Ishikawa (cell line): ENCODE results near the gene PLXNC1.

Experiments used
- CEBPB ChIP-seq: IDR thresholded peaks from 2 replicates; pipeline ENCODE4 v1.6.1; 2012
- EGR1 ChIP-seq: IDR thresholded peaks from 2 replicates; pipeline ENCODE4 v1.6.1; 2012
- EP300 ChIP-seq: IDR thresholded peaks from 2 replicates; pipeline ENCODE4 v1.6.1; 2012; ENCODE audit warnings: borderline replicate concordance
- FOXM1 ChIP-seq: IDR thresholded peaks from 2 replicates; pipeline ENCODE4 v1.6.1; 2012; ENCODE audit warnings: low read depth, borderline replicate concordance
- MAX ChIP-seq: IDR thresholded peaks from 2 replicates; pipeline ENCODE4 v1.6.1; 2012
- NFIC ChIP-seq: IDR thresholded peaks from 2 replicates; pipeline ENCODE4 v1.6.1; 2012
- RAD21 ChIP-seq: IDR thresholded peaks from 2 replicates; pipeline ENCODE4 v1.6.1; 2012; ENCODE audit warnings: low read depth
- REST ChIP-seq: IDR thresholded peaks from 2 replicates; pipeline ENCODE4 v1.6.1; 2012; ENCODE audit warnings: low read depth, mild to moderate bottlenecking
- TAF1 ChIP-seq: IDR thresholded peaks from 2 replicates; pipeline ENCODE4 v1.6.1; 2012; ENCODE audit warnings: low read depth, mild to moderate bottlenecking
- TCF12 ChIP-seq: IDR thresholded peaks from 2 replicates; pipeline ENCODE4 v1.6.1; 2012; ENCODE audit warnings: low read depth
- TEAD4 ChIP-seq: IDR thresholded peaks from 2 replicates; pipeline ENCODE4 v1.6.1; 2012
- USF1 ChIP-seq: IDR thresholded peaks from 2 replicates; pipeline ENCODE4 v1.6.1; 2012
- YY1 ChIP-seq: IDR thresholded peaks from 2 replicates; pipeline ENCODE4 v1.6.1; 2012; ENCODE audit warnings: low read depth

- TF ChIP-seq USF1 (no peak), TCF12 (no peak), MAX (no peak), CEBPB (no peak), FOXM1 (no peak), TEAD4 (no peak), YY1 (no peak), REST (no peak), EGR1 (no peak), RAD21 (no peak), NFIC (no peak), EP300 (no peak), TAF1 (no peak)
These were observed 105.9 kb downstream of the PLXNC1 start for GRCh38 chr12:94254270-94254669.
